GM19099 (cell line): Measurements from ENCODE around the gene EXOSC6.

Source experiments
- POLR2A ChIP-seq: IDR thresholded peaks from 3 replicates; pipeline ENCODE4 v1.6.1; 2011; ENCODE audit warnings: low read depth; ENCODE audit not compliant: insufficient read length; ENCODE audit errors: extremely low read depth

Gene EXOSC6

GRCh38 chr16:70257391-70257790 lies 5.7 kb upstream of the EXOSC6 start:
- no peak for TF ChIP-seq POLR2A

GRCh38 chr16:70255574-70255973 lies 3.8 kb upstream of the EXOSC6 start:
- TF ChIP-seq POLR2A: no peak

- TF ChIP-seq POLR2A: no peak
Observed at GRCh38 chr16:70254965-70255286, 3.2 kb upstream of the EXOSC6 start.

GRCh38 chr16:70254180-70254964 lies 2.6 kb upstream of the EXOSC6 start:
- TF ChIP-seq POLR2A: no peak

GRCh38 chr16:70253291-70254106 lies 1.8 kb upstream of the EXOSC6 start:
- TF ChIP-seq POLR2A: no peak

- TF ChIP-seq POLR2A: no peak
Observed at GRCh38 chr16:70252355-70252988, 732 bp upstream of the EXOSC6 start.

- no peak for TF ChIP-seq POLR2A
Observed at GRCh38 chr16:70250748-70251628, 752 bp downstream of the EXOSC6 start.
